NCI-H2196 treated with DMSO at 0.1 percent for 48 hours (cell line): ENCODE results near the gene PRR7.

Experiments
- DNase-seq: peaks from one replicate; lab custom pipeline; 2025; ENCODE audit not compliant: unreplicated experiment; lab: John Stamatoyannopoulos, UW

The PRR7 gene

DNA sequence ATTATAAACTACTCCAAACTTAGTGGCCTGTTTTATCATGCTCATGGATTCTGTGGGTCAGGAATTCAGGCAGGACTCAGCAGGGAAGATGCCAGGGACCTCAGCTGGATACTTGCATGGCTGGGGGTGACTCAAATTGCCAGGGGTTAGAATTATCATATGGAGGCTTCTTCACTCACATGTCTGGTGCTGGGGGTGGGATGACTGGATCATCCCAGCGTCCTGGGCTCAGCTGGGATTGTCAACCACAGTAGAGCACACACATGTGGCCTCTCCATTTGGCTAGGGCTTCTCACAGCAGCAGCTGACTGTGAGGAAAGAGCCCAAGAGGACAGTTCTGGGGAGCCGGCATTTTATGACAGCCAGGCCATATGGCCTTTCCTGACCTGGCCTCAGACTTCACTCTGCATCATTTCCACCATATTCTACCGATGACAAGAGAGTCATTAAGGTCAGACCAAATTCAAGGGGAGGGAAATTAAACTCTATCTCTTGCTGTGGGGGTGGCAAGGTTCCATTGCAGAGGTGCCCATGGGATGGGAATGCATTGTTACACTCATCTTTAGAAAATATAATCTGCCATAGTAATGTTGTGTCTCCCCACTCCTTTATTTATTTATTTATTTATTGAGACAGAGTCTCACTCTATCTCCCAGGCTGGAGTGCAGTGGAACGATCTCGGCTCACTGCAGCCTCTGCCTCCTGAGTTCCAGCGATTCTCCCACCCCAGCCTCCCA, 25.4 kb upstream of the PRR7 start:
- no peak for DNase-seq

DNA sequence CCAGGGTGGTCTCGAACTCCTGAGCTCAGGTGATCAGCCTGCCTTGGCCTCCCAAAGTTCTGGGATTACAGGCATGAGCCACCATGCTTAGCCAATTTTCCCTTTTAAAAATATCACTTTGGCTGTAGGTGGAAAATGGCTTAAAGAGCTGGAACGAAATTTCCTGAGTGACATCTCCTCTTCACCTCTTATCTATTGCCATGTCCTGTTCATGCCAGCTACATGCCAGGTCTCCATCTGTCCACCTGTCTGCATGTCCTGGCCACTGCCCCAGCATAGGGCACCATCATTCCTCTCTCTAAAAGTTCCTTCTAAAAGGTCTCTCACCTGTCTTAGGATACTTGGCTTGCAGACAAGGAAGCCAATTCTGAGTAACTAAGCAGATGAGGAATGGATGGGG, 22.9 kb upstream of the PRR7 start:
- DNase-seq = no peak

DNA sequence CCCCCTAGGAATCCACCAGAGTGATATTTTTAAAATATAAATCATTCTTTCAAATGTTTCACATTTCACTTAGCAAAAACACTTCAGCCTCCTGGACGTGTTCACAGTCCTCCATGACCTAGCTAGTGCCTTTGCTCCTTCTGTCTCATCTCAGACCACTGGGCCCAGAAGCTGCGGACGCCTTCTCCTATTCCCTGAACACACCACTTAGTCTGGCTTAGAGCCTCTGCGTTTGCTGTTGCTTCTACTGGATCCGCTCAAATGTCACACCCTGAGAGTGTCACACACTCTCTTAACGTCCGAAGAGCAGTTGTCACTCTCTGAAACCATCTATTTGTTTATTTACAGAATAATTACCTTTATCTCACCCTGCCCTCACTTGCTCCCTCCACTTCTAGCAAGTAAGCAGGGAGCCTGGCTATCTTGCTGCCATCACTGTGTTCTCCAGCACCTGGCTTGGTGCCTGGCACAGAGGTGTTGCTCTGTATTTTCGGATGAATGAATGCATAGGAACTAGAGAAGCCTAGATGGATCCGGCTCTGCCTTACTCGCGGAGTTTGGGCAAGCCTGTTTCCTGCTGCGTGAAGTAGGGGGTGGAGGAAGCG, 21.3 kb upstream of the PRR7 start:
- no peak for DNase-seq

DNA sequence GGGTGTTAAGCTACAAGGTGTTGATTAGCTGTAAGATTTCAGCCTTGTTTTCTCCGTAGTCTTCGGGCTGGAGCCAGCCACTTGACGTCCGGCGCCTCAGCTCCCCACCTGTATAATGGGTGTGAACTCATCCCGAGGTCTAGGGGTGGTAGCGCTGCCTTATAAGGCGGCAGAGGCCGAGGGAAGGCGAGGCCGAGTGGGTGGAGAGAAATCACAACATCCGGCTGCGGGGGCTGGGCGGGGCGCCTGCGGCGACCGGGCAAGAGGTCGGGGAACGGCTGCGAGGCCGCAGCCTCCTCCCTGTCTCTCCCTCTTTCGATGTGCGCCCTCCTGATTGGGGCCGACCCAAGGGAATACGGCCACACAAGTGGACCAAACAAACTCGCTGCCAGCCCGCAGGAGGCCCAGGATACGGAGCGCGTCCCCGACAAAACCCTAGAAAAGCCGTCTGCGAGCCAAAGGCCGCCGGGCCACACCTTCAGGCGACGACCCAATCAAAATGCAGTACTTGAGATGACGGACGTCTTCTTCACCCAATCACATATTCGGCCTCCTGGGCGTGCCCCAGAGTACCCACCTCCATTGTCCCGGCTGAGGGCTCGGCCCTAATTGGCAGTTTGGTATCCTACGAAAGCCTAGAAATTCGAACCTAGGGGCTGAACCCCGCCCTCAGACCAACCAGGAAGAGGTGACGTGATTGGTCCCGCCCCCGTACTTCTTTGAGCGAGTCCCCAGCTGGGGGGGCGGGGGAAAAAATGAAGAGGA, 20.6 kb upstream of the PRR7 start:
- peak; percentile 99 for DNase-seq

DNA sequence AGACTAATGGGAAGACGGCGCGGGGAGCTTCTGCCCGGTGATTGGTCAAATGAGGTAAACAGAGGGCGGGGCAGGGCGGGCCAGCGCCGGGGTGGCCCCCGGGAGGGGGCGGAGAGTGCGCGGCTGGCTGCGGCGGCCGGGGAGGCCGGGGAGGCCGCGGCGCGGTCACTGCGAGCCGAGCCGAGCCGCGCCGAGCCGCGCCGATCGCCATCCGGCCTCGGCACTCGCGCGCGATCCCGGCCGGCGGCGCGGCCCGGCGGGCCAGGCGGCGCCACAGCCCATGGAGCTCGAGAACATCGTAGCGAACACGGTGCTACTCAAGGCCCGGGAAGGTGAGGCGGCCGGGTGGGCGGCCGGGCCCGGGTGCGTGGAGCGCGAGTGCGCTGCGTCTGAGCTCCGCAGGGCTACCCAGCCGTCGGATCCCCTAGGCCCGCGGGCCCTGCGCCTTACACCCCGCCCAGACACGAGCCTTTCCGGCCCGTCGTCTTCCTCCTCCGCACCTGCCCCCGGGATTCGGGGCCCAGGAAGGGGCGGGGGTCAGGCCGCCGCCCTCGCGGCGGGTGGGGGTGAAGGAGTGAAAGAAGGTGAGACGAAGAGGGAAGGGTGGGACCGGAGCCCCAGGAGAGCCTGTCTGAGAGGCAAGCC, 19.9 kb upstream of the PRR7 start, which contains the start of gene GRK6:
Gene GRK6, plus strand, starts transcription at position 111 of the 645 bp plus-strand sequence. Its CDS starts 170 bp downstream, at position 281.
- DNase-seq = no peak

DNA sequence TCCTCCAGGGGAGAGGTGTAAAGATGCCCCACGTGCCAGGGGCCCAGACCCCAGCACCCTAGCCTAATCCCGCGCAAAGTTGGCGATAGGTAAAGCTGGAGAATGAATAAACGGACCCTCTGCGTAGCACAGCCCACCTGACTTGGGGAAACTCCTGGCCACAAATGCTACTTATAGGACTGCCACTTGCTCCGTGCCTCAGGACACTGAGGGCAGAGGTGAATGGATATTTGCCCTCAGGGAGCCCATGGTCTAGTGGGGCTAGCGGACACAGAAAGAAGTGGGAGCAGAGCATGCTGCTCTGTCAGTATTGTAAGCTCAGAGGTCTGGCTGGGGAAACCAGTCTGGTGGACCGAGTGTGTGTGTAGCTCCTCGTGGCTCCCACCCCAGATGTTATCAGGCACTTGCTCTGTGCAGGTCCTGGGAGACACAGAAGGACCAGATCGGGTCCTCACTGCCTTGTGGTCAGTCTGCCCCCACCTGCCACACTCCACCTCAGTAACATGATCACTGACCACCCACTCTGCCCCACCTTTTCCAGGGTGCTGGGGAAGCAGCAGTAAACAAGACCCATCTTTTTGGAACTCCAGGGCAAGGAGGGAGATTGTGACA, 19.3 kb upstream of the PRR7 start:
- no peak for DNase-seq

DNA sequence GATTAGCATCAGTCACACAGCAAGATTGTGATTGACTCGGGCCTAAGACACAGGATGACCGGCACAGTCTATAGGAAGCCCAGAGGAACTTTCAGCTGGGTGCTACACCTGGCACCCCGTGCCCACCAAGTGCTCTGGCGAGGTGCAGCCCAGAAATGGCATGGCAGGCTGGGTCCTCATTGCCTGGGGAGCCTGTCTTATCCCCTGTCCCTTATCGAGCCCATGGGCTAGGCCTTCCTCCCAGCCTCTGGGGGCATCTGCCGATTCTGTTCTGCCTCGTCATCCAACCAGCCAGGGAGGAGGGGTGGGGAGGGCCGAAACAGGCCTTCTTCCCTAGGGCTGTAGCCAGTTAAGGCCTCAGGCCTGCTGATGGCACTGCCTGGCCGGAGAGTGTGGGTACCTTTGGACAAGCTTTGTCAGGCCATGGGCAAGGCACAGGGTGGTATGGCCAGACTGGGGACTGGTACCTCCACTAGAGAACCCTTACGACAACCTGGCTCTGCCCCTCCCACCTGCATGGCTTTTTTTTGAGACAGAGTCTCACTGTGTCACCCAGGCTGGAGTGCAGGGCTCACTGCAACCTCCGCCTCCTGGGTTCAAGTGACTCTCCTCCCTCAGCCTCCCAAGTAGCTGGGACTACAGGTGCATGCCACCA, 18.6 kb upstream of the PRR7 start:
- no peak for DNase-seq

DNA sequence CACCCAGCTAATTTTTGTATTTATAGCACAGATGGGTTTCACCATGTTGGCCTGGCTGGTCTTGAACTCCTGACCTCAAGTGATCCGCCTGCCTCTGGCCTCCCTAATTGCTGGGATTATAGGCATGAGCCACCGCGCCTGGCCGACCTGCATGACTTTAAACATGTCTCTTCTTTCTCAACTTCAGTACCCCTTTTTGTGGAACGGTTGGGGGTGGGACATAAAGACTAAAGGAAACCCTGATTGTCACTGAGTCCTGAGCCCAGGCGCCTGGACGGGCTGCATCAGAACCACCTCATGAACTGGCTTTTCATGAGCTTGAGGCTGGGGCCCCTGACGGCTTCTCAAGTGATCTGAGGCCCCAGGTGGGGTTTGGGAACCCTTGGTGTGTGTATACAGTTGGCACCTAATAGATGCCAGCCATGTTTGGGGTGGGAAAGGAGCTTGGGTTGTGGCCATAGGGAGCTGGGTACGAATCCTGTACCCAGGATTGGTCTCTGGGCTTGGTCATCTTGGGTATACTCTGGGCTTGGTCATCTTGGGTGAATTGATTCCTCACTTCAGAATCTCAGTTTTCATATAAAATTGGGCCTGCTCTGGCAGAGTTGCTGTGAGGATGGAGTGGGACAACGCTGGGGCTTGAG, 17.9 kb upstream of the PRR7 start:
- DNase-seq = no peak

DNA sequence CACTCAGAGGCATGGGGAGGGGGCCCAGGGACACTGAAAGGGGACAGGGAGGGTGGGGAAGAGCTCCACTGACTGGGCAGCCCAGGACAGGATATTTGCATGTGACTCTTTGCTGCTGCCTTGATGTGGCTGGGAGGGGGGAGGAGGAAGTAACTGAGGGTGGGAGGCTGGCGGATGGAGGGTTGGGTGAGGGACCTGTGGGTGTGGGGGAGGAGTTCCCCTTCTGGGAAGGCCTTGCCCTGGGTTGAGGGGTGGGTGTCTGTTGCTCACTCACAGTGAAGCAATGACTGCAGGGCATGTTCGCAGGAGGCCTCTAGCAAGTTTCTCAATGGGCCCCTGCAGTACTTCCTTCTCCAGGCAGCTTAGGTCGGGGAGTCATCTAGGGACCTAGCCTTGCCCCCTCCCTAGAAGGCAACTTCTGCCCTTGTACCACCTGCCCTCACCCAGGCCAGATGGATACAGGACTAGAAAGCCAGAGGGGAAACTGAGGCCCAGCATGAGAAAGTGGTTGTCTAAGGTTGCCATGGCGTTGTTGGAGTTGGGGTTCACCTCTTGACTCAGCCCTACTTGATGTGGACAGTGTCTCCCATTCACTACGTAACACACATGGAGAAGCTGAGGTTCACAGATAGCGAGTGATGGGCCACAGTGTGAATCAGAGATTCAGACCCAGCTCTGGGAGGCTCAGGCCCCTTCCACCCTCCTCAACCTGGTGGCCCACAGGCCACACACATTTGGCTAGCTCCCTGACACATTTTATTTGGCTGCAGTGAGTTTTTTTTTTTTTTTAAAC, 17.2 kb upstream of the PRR7 start:
- no peak for DNase-seq

DNA sequence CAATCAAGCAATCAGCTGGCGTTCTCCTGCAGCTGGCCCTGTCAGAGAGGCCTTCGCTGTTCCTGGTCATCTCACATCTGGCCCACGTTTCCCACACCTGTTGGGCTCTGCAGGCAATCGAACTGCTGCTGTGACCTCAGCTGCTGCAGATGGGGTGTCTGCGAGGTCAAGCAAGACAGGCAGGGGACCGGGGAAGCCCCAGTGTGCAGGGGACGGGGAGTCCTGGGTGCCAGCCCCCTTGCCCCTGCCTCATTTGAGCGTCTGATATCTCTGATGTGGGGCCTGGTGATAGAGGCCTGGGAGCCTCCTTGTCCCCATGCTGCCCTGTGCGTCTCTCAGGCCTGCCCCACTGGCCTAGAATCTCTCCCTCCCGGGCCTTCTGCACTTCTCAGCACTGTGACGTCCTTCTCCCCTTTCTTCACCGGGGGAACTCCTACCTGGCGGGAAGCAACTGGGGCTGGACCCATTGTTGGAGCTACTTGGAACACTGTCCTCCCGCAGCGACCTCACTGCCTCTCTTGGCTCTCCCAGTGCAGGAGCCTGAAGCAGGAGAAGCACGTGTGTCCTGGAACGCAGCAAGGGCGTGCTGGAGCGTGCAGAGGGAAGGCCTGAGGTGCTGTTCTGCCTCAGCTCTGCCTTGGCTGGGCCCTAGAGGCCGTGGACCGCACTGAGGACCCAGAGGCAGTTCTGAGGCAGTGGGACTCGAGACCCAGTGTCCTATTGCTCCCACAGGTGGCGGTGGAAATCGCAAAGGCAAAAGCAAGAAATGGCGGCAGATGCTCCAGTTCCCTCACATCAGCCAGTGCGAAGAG, 16.3 kb upstream of the PRR7 start:
- no peak for DNase-seq

DNA sequence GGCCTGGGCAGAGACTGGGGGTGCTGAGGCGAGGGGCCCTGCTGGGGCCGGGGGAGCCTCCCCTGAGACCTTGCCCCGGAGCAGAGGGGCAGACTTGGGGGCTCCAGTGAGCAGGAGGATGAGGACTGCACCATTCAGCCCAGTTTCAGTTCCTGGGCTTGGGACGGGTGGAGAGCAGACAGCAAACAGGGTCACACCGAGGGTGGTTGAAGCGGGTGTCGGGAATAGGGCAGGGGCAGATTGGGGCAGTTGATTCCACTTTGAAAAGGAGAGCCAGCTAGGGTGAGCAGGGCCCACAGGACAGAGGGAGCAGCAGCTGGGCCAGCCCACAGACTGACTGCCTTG, 15.7 kb upstream of the PRR7 start:
- no peak for DNase-seq

DNA sequence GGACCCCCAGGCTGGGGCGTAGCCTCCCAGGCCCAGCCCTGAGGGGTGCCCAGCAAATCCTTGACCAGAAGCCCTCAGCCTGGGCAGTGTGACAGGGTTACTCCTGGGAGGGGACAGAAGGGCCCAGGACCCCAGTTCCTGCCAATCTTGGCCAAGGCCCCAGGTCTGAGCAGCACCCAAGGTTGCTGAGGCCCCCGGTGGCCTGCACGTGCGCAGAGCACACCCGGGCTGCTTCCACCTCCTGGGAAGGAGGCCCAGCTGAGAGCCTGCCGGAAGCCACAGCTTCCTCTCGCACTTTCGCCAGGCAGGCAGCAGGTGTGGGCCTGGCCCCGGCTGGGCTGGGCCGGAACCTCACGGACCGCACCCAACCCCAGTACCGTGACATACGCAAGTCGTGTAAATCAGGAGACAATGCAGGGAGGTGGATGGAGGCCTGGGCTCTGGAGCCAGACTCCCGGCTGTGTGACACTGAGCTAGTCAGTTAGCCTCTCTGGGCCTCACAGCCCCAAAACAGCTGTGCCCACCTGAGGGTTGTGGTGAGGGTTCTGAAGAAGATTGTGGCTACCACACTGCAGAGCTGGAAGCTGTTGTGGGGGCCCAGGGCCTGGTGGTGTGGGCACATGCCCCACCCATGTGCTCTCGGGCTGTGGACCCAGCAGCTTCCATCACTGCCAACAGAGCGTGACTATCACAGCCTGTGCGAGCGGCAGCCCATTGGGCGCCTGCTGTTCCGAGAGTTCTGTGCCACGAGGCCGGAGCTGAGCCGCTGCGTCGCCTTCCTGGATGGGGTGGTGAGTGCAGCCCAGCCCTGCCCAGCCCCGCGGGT, 15.1 kb upstream of the PRR7 start:
- DNase-seq = no peak

DNA sequence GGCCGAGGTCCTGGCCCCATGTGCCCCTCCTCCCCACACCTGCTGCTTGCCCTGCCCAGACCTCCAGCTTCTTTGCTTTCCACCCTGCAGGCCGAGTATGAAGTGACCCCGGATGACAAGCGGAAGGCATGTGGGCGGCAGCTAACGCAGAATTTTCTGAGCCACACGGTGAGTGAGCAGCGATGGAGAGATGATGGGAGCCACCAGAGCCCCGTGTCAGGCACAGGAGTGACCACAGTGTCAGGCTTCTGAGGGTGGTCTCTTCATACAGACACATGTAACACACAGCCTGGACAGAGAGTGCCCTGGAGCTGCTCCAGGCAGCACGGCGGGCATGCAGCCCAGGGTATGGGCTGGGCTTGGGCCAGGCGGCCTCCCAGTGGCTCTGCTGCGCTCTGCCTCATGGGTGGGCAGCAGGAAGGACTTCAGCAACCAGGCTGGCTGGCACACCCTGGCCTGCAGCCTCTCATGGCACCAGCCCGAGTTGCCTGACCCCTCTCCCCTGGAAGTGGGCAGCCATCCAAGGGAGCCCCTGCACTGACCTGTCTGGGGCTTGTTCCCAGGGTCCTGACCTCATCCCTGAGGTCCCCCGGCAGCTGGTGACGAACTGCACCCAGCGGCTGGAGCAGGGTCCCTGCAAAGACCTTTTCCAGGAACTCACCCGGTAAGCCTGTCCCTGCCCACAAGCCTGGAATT, 14.3 kb upstream of the PRR7 start:
- no peak for DNase-seq

DNA sequence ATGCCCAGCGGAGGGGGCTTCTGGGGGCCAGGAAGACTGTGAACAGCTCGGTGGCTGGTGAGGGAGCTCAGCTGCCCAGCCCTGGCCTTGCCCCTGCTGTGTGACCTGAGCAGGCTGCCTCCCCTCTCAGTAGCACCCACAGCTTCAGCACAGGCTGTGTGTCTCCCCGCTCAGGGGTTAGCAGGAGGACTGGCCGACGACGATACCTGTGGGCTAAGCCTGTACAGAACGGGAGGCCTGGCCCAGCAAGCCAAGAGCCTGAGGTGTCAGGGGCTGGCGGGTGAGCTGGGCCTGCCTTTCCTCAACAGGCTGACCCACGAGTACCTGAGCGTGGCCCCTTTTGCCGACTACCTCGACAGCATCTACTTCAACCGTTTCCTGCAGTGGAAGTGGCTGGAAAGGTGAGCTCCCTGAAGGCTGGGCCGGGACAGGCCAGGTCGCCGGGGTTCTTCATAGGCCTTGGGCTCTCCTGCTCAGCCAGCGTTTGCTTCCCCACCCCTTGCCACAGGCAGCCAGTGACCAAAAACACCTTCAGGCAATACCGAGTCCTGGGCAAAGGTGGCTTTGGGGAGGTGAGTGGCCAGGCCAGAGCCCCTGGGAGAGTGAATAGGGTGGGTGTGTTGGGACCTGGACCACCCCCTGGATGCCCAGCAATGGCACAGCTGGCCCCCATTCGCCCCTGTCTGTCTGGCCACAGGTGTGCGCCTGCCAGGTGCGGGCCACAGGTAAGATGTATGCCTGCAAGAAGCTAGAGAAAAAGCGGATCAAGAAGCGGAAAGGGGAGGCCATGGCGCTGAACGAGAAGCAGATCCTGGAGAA, 13.6 kb upstream of the PRR7 start:
- no peak for DNase-seq

DNA sequence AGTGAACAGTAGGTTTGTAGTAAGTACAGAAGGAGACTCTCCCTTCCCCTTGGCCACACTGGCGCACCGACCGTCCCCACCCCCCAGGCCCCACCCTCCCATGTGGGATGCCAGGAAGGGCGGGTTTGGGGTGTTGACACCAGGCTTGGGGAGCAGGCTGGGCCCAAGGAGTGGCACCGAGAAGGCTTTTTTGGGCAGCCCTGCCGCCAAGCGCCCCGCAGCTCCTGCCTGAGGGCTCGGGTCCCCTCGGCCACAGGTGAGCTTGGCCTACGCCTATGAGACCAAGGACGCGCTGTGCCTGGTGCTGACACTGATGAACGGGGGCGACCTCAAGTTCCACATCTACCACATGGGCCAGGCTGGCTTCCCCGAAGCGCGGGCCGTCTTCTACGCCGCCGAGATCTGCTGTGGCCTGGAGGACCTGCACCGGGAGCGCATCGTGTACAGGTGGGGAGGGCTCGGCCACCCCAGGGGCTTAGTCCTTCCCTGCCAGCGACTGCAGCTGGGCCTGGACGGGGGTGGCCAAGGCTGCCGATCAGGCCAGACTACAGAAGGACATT, 12.9 kb upstream of the PRR7 start:
- no peak for DNase-seq

DNA sequence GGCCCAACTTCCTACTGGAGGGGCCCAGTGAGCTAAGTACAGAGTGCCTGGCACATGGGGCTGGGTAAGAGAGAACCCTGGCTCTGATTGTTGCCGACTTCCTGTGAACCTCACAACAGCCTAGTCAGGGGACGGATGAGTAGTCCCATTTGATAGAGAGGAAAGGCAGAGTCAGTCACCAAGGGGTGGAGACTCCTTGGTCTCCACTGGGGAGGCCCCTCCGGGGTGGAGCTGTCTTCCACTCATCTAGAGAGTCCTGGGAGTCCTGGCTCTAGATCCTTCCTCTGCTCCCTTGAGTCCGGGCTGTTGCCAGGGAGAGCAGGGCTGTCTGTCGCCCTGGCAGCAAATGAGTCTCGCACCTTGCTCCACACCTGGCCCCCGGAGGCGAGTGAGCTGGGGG, 12.2 kb upstream of the PRR7 start:
- DNase-seq = no peak
